NT2/D1 (cell line): ENCODE results near the gene RCOR1.

Source experiments
- SUZ12 ChIP-seq: IDR thresholded peaks from 2 replicates; pipeline ENCODE4 v1.6.1; 2011; ENCODE audit not compliant: insufficient read length, insufficient read depth; ENCODE audit errors: extremely low read depth
- YY1 ChIP-seq: IDR thresholded peaks from 2 replicates; pipeline ENCODE4 v1.6.1; 2011; ENCODE audit not compliant: insufficient read length, insufficient read depth
- ZNF274 ChIP-seq: IDR thresholded peaks from 2 replicates; pipeline ENCODE4 v1.6.1; 2011; ENCODE audit warnings: mild to moderate bottlenecking, low read depth, low read length

DNA sequence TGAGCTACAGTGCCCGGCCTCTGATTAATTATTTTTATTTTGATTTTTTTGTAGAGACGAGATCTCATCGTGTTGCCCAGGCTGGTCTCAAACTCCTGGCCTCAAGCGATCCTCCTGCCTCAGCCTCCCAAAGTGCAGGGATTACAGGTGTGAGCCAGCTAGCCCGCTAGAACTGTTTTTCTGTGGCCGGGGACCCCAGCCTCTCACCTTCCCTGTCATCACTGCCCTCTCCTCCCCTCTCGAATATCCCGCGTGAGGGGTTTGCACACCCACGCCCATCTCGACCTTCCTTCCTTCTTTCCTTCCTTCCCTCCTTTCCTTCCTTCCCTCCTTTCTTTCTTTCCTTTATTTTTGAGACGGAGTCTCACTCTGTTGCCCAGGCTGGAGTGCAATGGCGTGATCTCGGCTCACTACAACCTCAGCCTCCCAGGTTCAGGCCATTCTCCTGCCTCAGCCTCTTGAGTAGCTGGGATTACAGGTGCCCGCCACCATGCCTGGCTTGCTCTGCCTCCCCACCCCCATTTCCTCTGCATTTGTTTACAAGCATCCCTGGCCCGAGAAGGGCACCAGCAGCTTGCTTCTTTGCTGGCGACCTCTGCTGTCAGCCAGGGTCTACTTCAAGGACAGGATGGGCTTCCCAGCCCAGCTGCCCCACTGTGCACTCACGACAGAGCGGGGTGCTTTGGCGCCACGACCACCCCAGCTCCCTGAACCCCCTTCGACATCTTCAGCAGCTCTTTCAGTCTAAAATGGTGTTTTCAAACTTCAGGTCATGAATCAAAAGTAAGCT is 180.5 kb downstream of the RCOR1 start:
- TF ChIP-seq YY1 (no peak), SUZ12 (no peak), ZNF274 (no peak)
